Amniotic stem cell (primary cell): ENCODE measurements around the gene CRTAP.
"Not testable (repeated sequence)": the region's sequence is repeated elsewhere in the genome, so short reads cannot be mapped to it uniquely, and the experiment has no call there.

Experiments used
- DNase-seq: peaks from one replicate; lab custom pipeline; 2025; lab: John Stamatoyannopoulos, UW

The CRTAP gene

GRCh38 chr3:33174711-33175414, 61.0 kb downstream of the CRTAP start:
- DNase-seq: no peak

GRCh38 chr3:33179132-33179531, 65.3 kb downstream of the CRTAP start:
- DNase-seq: no peak

DNA sequence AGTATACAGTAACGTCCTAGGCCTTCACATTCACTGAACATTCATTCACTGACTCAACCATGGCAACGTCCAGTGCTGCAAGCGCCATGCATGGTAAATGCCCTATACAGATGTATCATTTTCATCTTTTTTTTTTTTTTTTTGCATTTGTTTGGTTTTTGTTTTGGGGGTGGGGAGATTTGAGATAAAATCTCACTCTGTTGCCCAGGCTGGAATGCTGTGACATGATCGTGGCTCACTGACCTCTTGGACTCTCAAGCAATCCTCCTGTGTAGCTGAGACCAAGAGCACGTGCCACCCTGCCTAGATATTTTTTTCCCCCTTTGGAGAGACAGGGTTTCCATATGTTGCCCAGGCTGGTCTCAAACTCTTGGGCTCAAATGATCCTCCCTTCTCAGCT, 67.4 kb downstream of the CRTAP start:
- DNase-seq: no peak

DNA sequence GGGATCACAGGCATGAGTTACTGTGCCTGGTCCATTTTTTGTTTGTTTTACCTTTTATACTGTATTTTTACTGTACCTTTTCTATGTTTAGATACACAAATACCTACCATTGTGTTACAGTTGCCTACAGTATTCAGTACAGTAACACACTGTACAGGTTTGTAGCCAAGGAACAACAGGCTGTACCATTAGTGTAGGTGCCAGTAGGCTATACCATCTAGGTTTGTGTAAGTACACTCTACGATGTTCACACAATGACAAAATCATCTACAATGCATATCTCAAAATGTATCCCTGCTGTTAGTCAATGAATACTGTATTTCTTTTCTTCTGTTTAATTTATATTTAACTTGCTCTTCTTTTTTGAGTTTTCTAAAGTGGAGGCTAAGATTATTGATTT, 67.8 kb downstream of the CRTAP start:
- DNase-seq: not testable (repeated sequence)

- DNase-seq: no peak
Measured at GRCh38 chr3:33184863-33185262, 71.0 kb downstream of the CRTAP start.

- no peak for DNase-seq
Measured at GRCh38 chr3:33186524-33187367, 72.9 kb downstream of the CRTAP start.

DNA sequence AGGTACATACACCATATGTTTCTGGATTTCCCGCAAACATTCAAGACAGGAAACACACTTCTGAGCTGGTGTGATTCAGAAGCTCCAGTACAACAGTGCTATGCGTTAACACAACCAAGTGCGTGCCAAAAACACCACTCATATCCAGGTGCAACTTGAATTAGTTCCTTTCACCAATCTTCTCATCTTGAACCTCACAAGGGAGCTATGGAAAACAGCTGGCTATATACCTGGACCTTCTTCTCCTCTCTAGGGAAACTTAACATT, 73.5 kb downstream of the CRTAP start:
- DNase-seq: no peak

DNA sequence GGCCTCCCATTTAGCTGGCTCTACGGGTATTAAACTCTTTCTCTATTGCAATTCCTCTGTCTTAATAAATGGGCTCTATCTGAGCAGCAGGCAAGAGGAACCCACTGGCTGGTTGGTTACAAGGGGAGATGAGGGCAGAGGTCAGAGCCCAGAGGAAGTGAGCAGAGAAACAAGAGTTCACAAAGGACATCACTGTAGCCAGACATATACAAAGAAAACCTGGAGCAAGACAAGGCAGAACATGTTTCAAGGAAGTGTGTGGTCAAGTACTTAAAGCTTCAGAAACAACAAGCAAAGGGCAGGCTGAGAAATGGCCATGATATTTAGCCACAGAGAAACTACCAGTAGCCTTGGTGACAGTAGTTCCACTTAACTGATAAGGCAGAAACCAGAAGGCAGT, 80.5 kb downstream of the CRTAP start:
- no peak for DNase-seq

GRCh38 chr3:33196538-33196937, 82.7 kb downstream of the CRTAP start:
- no peak for DNase-seq
